GDM1 (cell line): ENCODE results near the gene TMEM256.

ENCODE experiments used
- DNase-seq: peaks from one replicate; lab custom pipeline; 2025; lab: John Stamatoyannopoulos, UW

The TMEM256 gene

DNA sequence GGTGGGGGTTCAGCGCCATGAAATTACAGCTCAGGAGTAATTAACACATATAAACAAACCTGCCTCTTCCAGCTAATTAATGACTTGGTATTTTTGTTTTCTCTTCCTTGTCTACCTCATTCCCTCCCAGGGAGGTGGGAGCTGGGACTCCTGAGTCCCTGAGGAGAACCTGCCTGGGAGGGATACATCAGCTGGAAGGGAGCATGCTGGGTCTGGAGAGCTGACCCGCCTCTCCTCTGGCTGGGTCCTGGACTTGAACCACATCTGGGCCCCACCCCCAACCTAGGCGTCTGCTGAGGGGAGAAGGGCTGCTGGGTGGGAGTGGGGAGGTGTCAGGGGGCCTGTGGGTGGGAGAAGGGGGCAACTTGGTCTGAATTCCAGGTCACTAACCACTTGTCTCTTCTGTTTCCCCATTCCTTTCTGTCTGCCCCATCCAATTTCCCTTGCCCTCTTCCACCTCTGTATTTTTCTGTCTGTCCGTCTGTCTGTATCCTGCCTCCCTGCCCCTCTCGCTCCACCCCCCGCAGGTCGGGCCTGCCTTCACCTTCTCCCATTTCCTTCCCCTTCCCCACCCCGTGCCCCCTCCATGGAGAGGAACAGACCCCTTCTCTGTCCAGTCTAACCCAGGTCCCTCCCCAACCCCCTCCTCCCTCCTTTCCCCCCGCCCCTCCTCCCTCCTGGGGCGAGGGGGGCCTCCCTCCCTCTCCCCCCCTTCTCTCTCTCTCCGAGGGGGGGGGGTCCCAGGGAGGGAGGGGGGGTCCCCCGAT lies 3.8 kb upstream of the TMEM256 start, which contains the start of gene NLGN2:
Gene NLGN2, plus strand, starts transcription at position 361 of the 767 bp plus-strand sequence. CDS start 411 bp downstream, outside the sequence.
- DNase-seq = no peak

DNA sequence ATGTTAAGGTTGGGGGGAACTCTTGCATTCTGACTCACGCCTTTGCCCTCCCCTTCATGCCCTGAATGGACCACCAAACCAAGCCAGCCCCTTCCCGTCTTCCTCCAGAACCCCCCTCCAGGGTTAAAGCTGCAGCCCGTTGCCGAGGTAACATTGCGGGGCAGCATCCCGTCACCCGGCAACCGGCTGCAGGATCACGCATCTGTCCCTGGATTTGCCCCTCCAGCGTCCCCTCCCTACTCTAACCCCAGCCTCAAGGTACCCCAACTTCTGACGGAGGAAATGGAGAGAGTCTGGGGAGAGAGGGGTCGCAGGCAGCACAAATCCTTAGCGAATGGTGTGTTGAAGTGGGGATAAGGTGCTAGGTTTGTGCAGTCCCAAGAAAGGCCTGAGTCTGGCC lies 3.2 kb upstream of the TMEM256 start:
- DNase-seq = no peak

GRCh38 chr17:7406235-7406825 lies 2.4 kb upstream of the TMEM256 start:
- DNase-seq = no peak

GRCh38 chr17:7405350-7406234 lies 1.7 kb upstream of the TMEM256 start:
- DNase-seq = no peak

DNA sequence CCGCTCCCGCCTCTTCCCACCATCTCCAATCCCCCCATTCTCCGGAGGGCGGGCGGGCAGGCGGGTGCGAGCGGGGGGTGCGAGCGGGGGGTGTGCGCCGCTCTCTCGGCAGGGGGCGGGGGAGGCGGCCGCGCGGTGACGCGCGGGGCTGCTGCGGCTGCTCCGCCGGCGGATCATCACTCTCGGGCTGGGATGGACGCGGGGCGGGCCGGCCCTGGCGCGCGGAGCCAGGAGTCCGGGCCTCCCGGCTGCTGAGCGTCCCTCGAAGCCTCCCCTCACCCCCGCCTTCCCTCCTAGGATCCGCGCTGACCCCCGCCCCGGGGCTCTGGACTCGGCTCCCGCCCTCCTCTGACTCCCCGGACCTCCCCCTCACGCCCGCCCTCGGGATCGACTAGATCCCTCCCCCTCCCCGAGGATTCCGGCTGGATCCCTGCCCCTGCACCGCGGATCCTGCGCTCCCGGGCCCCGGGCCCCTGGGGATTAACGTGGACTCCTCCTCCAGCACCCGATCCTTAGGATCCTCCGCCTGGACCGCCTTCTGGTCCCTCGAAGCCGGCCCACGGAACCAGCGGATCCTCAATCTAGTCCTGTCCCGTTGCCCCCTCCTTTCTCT lies 946 bp upstream of the TMEM256 start:
- no peak for DNase-seq

- DNase-seq = no peak
These were observed 245 bp downstream of the TMEM256 start for GRCh38 chr17:7403727-7403976.

- DNase-seq = no peak
These were observed 712 bp downstream of the TMEM256 start for GRCh38 chr17:7403043-7403726.

- no peak for DNase-seq
These were observed 5.3 kb downstream of the TMEM256 start for GRCh38 chr17:7398612-7399011.

DNA sequence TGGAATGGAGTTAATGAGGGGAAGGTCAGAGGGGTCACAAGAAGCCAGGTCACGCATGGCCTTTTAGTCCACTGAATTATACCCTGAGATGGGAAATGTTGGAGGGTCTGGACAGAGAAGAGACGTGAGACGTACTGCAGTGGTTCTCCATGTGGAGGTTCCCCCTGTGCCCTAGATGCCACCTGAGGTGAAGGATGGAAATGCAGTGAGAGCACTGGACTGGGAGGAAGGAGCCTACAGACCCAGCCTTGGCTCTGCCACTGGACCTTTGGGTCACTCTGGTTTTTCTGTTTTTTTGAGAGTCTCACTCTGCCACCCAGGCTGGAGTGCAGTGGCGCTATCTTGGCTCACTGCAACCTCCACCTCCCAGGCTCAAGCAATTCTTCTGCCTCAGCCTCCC lies 7.8 kb downstream of the TMEM256 start:
- no peak for DNase-seq

DNA sequence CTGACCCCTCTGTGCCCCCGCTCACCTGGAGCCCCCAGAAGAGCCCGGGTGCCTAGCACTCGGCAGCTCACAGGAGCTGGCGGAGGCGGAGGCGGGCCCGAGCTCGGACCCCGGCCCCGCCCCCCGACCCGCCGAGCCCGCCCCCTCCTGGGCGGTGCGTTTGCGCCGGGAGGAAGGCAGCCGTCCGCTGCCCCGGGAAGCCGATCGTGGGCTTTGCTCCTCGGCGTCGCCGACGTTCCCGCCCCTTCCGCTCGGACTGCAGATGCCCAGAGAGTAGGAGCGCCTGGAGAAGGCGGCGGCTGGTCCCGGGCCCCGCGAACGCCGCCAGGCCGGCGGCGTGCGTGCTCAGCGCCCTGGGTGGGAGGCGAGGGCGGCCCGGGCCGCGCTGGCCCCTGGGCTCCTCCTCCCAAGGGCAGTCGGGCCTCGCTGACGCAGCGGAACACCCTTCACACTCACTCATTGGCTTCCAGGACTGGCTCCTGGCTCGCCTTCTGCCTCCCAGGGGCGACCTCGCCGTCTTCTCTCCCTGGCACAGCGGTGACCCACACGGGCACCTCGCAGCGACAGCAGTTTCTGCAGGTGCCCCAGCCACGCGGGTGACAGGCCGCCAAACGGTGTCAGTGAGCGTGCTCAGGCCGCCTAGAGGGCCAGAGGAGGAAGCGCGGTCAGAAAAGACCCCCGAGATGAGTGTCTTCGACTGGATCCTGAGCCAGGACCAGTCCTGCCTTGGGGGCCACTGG lies 9.3 kb downstream of the TMEM256 start, which contains the start of gene PLSCR3:
Gene PLSCR3, minus strand, starts transcription at position 74 of the 740 bp plus-strand sequence. CDS start 415 bp downstream, outside the sequence.
- DNase-seq = peak; percentile 76

DNA sequence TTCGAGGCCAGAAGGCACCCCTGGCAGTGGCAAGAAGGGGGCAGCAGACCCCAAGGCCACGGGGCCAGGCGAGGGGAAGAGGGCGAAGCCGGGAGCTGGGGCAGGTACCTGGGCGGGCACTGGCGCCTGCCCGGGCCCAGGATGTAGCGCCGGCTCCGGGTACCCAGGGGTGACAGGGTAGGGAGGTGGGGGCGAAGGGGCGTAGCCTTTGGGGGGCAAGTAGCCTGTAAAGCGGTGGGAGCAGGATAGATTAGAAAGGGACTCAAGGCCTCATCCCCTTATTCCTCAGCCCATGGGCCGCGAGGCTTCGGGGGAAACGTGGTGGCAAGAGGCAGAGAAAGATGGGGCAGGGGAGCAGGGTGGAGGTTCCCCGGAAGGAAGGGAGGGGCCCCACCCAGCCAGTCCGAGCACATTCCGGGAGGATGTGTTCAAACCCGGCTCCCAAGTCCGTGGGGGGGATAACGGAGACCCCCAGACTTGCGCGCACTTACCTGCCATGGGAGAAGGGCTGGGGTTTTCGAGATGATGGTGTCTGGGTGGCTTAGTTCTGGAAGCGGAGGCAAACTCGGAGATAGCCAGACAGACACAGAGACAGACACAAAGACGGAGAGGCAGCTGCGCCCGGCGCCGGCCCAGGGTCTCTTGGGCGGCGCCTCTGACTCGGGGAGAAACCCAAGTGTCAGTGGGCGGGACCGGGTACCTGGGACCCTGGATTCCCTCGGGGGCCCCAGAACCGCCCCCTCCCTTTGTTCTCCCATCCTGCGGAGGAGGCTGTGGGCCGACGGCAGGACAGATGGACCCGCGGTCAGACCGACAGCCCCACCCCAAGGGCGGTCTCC lies 10.1 kb downstream of the TMEM256 start:
- DNase-seq = no peak

GRCh38 chr17:7392696-7393612 lies 10.9 kb downstream of the TMEM256 start:
- DNase-seq = no peak

- DNase-seq = no peak
These were observed 12.6 kb downstream of the TMEM256 start for GRCh38 chr17:7391307-7391706.

DNA sequence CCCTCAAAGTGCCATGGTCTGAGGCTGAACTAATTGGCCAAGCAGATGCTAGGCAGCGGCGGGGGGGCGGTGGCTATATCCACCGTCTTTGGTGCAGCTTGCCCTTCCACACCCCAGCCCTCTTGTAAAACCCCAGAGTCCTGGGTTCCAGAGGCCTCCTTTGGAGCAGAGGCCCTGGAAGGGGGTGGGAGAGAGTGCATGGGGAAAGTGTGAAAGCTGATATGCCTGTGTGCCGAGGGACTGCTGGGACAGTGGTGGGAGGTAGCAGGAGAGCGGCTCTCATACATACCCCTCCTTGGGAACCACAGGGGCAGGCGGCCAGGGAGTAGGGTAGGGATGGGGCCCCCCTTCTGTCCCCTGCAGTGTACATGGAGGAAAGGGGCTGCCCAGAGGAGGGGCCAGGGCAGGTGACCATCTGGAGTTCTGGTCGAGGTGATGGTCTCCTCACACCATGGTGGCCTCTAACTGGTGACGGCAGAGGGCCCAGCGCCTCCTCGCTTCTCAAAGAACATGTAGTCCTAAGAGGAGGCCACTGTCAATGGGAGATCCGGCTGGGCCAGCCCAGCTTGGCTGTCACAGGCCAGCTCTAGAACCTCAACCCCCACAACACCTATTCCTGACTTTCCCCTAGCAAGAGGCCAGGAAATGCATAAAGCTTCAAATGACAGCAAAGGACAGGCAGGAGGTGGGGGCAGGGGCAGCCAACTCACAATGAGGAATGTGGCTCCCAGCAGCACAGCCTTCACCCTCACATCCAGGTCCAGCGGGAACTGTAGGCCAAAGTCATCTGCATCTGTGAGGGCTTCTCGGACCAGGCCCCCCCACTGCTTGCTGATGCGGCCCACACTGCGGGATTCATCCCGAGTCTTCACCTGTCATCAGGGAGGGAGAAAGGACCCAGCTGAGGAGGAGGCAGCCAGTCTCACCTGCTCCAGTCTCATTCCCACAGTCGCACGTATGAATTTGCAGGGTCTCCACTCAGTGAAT lies 13.7 kb downstream of the TMEM256 start:
- DNase-seq = no peak

- no peak for DNase-seq
These were observed 15.0 kb downstream of the TMEM256 start for GRCh38 chr17:7388856-7389255.

- no peak for DNase-seq
These were observed 19.3 kb downstream of the TMEM256 start for GRCh38 chr17:7384489-7385081.

GRCh38 chr17:7383742-7384488 lies 20.0 kb downstream of the TMEM256 start:
- DNase-seq = no peak
